Inflammatory macrophage (primary cell): ENCODE results near the gene MRPL28.
"Not testable (repeated sequence)": the region's sequence is repeated elsewhere in the genome, so short reads cannot be mapped to it uniquely, and the experiment has no call there.

Source experiments
- DNase-seq, 2 donors: peaks; one replicate each; pipeline ENCODE4 v3.0.0-alpha.2; 2020 to 2022

Gene MRPL28

DNA sequence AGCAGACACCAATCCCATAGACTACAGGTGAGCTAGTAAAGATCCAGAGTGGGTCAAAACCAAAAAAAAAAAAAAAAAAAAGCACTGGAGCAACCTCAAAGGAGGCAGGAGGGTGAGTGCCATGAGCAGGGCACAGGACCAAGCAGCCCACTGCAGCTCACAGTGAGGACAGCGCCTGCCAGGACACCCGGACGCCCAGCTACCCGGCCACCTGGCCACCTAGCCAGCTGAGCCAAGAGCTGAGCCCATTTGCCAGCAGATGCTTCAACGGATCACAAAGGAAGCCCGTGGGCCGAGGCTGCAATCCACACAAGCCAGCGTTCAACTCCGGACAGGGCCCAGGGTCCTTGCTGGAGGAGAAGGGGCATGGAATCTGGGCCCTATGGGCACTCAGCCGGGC, 32.9 kb downstream of the MRPL28 start:
- no peak for DNase-seq

DNA sequence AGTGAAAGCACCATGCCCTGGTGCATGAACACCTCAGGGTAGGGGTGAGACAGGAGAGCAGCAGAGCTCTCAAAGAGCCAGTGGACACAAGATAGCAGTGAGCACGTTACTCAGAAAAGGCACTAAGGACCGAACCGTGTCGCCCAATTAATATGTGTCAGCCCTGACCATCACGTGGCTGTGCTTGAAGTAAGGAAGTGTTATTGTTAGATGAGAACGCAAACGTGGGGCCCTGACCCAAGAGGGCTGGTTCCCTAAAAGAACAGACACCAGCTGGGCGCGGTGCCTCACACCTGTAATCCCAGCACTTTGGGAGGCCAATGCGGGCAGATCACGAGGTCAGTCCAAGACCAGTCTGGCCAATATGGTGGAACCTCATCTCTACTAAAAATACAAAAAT, 34.1 kb downstream of the MRPL28 start:
- DNase-seq: peak; percentile 57 to 70

DNA sequence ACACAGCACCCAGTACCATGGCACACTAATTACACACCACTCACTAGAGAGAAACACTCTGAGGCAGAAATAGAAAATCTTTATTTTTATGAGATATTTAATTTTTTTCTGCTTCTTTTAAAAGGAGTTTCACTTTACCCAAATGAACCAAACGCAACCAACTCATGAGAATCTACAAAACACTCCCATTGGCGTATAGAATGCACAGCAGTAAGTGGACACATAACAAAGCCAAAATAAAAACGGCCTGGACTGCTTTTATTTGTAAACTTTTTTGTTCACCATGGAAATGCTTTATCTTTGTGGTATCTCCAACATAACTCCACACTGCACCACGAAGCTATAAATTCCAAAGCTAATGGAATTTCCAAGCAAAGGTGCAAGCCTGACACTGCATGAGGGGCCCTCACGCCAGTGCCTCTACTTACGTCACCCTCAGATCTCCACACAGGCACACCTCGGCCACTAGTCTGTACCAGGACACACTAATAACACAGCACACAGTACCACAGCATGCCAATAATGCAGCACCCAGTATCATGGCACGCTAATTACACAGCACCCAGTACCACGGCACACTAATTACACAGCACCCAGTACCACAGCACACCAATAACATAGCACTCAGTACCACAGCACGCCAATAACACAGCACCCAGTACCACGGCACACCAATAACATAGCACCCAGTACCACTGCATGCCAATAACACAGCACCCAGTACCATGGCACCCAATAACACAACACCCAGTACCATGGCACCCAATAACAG, 35.3 kb downstream of the MRPL28 start:
- not testable (repeated sequence) for DNase-seq

DNA sequence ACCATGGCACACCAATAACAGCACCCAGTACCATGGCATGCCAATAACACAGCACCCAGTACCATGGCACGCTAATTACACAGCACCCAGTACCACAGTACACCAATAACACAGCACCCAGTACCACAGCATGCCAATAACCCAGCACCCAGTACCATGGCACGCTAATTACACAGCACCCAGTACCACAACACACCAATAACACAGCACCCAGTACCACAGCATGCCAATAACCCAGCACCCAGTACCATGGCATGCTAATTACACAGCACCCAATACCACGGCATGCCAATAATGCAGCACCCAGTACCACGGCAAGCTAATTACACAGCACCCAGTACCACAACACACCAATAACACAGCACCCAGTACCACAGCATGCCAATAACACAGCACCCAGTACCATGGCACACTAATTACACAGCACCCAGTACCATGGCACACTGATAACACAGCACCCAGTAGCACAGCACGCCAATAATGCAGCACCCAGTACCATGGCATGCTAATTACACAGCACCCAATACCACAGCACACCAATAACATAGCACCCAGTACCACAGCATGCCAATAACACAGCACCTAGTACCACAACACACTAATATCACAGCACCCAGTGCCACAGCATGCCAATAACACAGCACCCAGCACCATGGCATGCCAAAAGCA, 36.0 kb downstream of the MRPL28 start:
- DNase-seq: not testable (repeated sequence)

DNA sequence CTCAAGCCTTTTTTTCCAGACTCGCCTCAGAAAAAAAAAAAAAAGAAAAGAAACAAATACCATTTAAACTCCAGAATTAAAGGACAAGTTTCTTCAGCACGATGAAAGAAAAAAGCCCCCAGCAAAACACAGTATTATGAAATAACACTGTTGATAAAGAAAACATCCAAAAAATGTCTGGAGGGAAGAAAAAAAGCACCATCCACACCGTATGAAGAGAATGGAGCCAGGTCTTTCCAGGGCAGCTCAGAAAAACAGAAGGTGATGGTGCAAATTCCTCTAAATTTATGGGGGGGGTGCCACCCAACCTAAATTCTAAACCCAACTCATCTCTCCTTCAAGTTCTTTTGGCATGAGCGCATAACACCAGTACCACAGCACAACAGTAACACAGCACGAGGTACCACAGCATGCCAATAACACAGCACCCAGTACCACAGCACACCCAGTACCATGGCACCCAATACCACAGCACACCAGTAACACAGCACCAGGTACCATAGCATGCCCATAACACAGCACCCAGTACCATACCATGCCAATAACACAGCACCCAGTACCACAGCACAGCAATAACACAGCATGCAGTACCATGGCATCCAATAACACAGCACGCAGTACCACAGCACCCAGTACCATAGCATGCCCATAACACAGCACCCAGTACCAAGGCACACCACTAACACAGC, 36.8 kb downstream of the MRPL28 start:
- DNase-seq: no peak

DNA sequence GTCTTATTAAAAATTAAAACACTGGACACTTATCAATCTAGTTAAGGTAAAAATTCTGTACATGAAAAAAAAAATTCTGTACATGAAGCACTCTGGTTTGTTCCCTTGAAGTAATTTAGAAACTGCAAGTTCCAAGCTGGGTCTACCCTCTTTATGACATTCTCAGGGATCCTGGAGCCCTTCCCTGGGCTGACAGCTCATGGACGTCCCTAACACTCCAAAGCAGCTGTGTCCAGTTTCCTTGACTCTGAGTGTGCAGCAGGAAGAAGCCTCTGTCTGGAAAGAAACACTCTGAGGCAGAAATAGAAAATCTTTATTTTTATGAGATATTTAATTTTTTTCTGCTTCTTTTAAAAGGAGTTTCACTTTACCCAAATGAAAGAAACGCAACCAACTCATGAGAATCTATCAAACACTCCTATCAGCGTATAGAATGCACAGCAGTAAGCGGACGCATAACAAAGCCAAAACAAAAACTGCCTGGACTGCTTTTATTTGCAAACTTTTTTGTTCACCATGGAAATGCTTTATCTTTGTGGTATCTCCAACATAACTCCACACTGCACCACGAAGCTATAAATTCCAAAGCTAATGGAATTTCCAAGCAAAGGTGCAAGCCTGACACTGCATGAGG, 39.0 kb downstream of the MRPL28 start:
- DNase-seq: not testable (repeated sequence)

DNA sequence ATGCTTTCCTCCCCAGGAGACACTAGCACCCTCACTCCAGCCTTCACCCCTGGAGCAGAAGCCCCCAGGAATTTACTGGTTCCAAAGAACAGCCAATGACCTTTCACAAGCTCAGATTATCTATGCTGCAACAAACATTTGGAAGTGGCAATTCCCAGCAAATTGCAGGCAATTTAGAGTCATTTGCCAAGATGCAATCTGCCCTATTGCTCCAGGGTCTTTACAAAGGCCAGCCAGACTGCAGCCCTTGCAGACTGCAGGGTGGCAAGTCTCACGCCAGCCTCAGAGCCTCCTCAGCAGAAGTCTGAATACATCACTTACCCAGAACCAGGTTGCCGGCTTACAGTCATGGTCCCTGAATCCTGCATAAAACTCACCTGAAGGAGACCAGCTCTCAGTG, 39.6 kb downstream of the MRPL28 start:
- DNase-seq: no peak

DNA sequence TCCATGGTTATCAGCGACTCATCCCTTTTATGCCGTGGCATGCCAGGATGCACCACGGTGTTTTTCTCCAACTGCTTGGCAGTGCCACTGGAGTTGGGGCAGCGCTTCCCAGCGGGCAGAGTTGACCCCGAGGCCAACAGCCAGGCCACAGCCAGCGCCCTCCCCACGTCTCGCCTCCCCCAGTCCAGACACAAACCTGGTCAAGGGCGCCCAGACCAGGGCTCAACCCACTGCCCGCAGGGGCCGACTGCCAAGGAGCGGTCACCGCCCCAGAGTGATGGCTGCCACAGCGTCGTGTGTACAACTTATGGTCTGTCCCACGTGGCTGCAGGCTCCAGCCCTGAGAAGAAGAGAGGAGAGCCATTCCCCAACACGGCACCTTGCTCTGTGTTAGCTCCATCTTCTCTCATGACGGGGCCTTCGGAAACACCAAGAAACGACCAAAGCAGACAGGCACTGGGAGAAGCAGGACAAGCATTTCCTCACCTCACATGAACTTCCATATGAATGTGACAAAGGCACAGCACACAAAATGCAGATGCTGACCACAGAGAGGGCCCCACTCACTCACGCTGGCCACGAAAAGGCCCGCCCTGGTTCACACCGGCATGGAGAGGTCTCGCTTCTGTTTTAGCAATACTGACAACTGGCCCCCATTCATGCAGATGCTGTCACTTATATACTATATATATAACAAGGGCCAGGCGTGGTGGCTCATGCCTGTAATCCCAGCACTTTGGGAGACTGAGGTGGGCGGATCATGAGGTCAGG, 44.8 kb downstream of the MRPL28 start:
- DNase-seq: peak; percentile 22 to 53

DNA sequence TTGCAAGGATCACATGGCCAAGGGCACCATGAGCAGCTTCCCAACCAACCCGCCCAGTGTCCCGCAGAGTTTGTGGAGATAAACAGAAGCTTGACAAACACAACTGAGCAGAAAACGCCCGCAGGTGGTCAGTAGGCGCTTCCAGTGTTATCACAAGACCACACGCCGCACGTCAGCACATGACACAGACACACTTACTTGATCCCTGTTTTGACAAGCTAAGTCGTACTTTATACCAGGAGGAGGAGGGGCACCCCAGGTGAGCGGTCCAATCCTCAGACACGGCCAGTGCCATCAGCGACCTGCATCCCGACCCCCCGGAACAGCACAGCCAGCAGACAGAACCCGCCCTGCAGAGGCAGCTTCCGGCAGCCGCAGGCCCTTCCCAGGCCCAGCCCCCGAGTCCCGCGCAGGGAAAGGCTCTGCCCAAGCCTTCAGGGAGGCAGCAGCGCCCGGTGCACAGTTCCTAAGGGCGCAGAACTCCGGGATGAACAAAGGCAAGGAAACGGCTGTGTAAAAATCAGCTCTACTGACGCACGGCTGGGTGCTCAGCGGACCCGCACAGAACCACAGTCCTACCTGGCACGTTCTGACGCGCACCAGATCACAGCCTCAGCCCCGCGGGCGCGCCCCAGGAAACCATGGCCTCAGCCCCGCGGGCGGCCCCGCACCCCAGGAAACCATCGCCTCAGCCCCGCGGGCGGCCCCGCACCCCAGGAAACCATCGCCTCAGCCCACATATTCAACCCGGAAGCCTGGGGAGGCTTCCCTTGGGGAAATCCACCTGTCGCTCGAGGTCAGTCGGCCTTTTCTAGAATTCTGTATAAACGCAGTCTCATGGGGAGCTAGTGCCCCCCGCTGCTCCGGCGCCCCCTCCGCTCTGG, 45.6 kb downstream of the MRPL28 start:
- DNase-seq: peak in 1 of 2 donors; percentile 25

DNA sequence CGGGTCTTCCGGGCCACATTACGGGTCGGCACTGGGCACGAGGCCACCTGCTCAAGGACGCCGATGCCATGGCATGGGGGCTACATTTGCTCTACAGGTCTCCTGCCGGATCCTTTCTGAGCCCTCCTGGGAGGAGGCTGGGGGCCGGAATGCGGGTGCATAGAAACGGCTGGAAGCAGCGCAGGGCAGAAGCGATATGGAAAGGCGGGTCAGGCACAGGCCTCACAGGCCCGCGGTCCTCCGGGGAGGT, 46.2 kb downstream of the MRPL28 start:
- no peak for DNase-seq

DNA sequence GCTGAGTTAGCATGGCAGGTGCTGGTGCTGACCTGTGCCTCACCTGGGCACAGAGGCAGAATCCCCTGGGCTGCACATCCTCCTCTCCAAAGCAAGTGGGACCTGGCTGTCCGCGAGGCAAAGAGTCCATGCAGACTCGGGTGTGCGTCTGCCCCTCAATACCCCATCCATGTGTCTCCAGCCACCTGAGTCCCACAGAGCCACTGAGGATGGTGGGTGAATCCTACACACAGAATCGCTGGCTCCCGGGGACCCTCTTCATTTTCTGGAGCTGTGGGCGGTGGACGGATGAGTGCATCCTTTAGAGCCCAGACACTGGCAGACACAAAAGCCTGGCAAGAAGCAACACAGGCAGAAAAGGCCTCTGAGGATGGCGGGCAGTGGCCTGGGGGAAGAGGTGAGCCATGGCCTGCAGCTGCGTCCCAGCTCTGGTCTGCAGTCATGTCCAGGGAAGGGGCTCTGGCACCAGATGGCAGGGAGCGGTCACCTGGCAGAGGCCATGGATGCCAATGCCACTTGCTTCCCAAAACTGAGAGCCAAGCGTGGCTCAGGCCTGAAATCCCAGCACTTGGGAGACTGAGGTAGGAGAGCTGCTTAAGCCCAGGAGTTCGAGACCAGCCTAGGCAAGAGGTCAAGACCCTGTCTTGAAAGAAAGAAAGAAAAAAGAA, 47.7 kb downstream of the MRPL28 start:
- DNase-seq: no peak

DNA sequence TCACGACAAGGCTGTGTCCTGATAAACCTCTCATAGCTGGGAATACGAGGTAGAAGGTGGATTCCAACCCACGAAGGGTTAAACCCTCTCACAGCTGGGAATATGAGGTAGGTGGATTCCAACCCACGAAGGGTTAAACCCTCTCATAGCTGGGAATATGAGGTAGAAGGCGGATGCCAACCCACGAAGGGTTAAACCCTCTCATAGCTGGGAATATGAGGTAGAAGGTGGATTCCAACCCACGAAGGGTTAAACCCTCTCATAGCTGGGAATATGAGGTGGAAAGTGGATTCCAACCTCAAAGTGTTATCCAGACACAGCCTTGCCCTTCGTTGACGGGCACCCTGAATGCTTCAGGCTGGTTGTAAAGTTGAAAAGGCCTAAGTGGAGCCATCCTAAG, 48.8 kb downstream of the MRPL28 start:
- no peak for DNase-seq

DNA sequence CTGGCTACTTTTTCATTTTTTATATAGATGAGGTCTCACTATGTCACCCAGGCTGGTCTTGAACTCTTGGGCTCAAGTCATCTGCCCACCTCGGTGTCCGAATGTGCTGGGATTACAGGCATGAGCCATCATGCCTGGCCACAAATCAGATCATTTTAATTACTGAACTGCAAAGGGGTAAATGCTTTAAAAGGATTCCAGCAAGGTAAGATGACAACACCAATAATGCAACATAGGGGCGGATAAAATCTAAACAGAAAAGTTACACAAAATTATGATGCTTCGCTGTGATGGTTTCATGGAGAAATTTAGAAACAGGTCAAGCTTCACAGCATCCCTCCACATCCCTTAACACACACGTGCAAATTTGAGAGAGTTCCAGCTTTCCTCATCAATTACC, 50.1 kb downstream of the MRPL28 start:
- no peak for DNase-seq

DNA sequence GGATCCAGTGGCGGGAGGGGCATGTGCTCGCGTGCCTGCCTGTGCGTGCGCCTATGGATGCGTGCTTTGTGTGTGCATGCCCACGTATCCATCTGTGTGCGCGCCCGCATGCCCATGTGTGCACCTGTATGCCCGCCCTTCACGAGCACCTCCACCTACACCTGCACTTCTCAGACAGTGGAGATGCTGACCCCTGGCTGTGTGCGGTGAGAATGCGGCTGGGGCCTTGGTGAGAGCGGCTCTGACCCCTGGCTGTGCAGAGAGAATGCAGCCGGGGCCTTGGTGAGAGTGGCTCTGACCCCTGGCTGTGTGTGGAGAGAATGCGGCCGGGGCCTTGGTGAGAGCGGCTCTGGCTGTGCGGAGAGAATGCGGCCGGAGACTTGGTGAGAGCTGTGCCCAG, 51.7 kb downstream of the MRPL28 start:
- DNase-seq: no peak

DNA sequence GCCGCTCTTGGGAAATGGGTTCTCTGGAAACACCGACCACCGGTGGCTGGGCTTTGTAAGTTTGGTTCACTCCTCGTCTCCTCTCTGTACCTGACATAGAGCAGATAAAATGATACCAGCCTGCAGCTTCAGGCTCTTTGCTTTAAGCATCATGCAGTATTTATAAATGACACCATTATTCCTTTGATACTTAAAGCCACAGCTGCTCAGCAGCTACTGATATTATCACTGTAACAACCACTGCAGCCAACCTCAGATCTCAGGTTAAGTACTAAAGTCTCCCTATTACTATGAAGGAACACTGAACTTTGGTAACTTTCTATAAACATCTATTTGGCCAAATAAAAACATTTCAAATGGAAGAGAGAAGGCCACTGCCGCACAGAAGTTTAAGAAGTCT, 52.8 kb downstream of the MRPL28 start:
- no peak for DNase-seq
